T-helper 1 cell (primary cell): ENCODE measurements around the gene CHCHD3.
"Not testable (repeated sequence)": the region's sequence is repeated elsewhere in the genome, so short reads cannot be mapped to it uniquely, and the experiment has no call there.

Experiments
- DNase-seq, 5 donors: peaks; one replicate each; pipeline ENCODE4 v3.0.0-alpha.2; 2012 to 2020

The CHCHD3 gene

GRCh38 chr7:132897093-132897687 lies 184.7 kb downstream of the CHCHD3 start:
- no peak for DNase-seq

GRCh38 chr7:132895231-132895630 lies 186.7 kb downstream of the CHCHD3 start:
- no peak for DNase-seq

GRCh38 chr7:132893560-132893959 lies 188.3 kb downstream of the CHCHD3 start:
- no peak for DNase-seq

- DNase-seq: not testable (repeated sequence)
These were observed 189.1 kb downstream of the CHCHD3 start for GRCh38 chr7:132892744-132893143.

- no peak for DNase-seq
These were observed 190.3 kb downstream of the CHCHD3 start for GRCh38 chr7:132891554-132891953.

- DNase-seq: peak in 1 of 5 donors; percentile 12
These were observed 199.0 kb downstream of the CHCHD3 start for GRCh38 chr7:132882714-132883428.

GRCh38 chr7:132881317-132881716 lies 200.6 kb downstream of the CHCHD3 start:
- DNase-seq: no peak

GRCh38 chr7:132879579-132879978 lies 202.3 kb downstream of the CHCHD3 start:
- DNase-seq: no peak

- no peak for DNase-seq
These were observed 203.5 kb downstream of the CHCHD3 start for GRCh38 chr7:132878204-132878919.

GRCh38 chr7:132877573-132877972 lies 204.3 kb downstream of the CHCHD3 start:
- DNase-seq: no peak

GRCh38 chr7:132876576-132876975 lies 205.3 kb downstream of the CHCHD3 start:
- no peak for DNase-seq

GRCh38 chr7:132872034-132872433 lies 209.9 kb downstream of the CHCHD3 start:
- DNase-seq: no peak

- no peak for DNase-seq
These were observed 210.5 kb downstream of the CHCHD3 start for GRCh38 chr7:132871419-132871818.

GRCh38 chr7:132869166-132869861 lies 212.6 kb downstream of the CHCHD3 start:
- DNase-seq: no peak

- no peak for DNase-seq
These were observed 215.3 kb downstream of the CHCHD3 start for GRCh38 chr7:132866551-132866950.

- no peak for DNase-seq
These were observed 215.8 kb downstream of the CHCHD3 start for GRCh38 chr7:132866144-132866531.

- DNase-seq: no peak
These were observed 216.3 kb downstream of the CHCHD3 start for GRCh38 chr7:132865366-132866143.

- no peak for DNase-seq
These were observed 219.8 kb downstream of the CHCHD3 start for GRCh38 chr7:132861940-132862554.

GRCh38 chr7:132861424-132861823 lies 220.5 kb downstream of the CHCHD3 start:
- no peak for DNase-seq

GRCh38 chr7:132859199-132859598 lies 222.7 kb downstream of the CHCHD3 start:
- no peak for DNase-seq

GRCh38 chr7:132858760-132859159 lies 223.1 kb downstream of the CHCHD3 start:
- no peak for DNase-seq

- no peak for DNase-seq
These were observed 223.6 kb downstream of the CHCHD3 start for GRCh38 chr7:132858251-132858650.
